22Rv1 (cell line): ENCODE results near the gene RNF157.

Source experiments
- H3K27ac ChIP-seq: fragments of 450-650 bp; 2 replicates; pipeline ENCODE4 v1.5.1; 2017
- CTCF ChIP-seq: fragments of 450-650 bp; IDR thresholded peaks from 2 replicates; pipeline ENCODE4 v1.5.1; 2017; ENCODE audit warnings: mild to moderate bottlenecking
- ZFX ChIP-seq: fragments of 450-650 bp; IDR thresholded peaks from 2 replicates; pipeline ENCODE4 v1.6.1; 2017; ENCODE audit warnings: antibody characterized with exemption, borderline replicate concordance

RNF157 gene

GRCh38 chr17:76272541-76273444, 32.5 kb upstream of the RNF157 start:
- H3K27ac ChIP-seq: no peak overlapping the region

GRCh38 chr17:76271669-76272540, 31.6 kb upstream of the RNF157 start:
- TF ChIP-seq ZFX: no peak
- no peak overlapping the region for H3K27ac ChIP-seq

More at GRCh38 chr17:76272541-76273444, 32.5 kb upstream of the RNF157 start:
- TF ChIP-seq CTCF (no peak), ZFX (no peak)

- TF ChIP-seq CTCF: no peak
- TF ChIP-seq ZFX: no peak
- H3K27ac ChIP-seq: no peak overlapping the region
Measured at GRCh38 chr17:76270770-76271668, 30.7 kb upstream of the RNF157 start.

GRCh38 chr17:76270127-76270592, 29.9 kb upstream of the RNF157 start:
- TF ChIP-seq CTCF (no peak), ZFX (no peak)

GRCh38 chr17:76268991-76269981, 29.0 kb upstream of the RNF157 start:
- no peak for TF ChIP-seq ZFX
- no peak for TF ChIP-seq CTCF
- H3K27ac ChIP-seq: peak overlapping the region; percentile 5; the same call in 1 of the 2 replicates

More at GRCh38 chr17:76270127-76270592, 29.9 kb upstream of the RNF157 start:
- 0 out of 2 replicates have a peak overlapping the region, but pooled peaks have one; percentile 5 for H3K27ac ChIP-seq

GRCh38 chr17:76268015-76268749, 27.9 kb upstream of the RNF157 start:
- H3K27ac ChIP-seq: peak overlapping the region; percentile 5; the same call in 1 of the 2 replicates
- TF ChIP-seq ZFX (no peak), CTCF (no peak)

GRCh38 chr17:76267581-76268001, 27.3 kb upstream of the RNF157 start:
- H3K27ac ChIP-seq: peak overlapping the region; percentile 94
